ENCODE measurements around the gene NEDD9. TPM values are rescaled to one million over a fixed set of nuclear protein-coding genes. Genes with fewer than 3 reads are reported as not detected.

NEDD9 gene
- total RNA-seq, 4 donors from 2014 or later = 7.7 to 14.9 (median 10.9) TPM

DNA sequence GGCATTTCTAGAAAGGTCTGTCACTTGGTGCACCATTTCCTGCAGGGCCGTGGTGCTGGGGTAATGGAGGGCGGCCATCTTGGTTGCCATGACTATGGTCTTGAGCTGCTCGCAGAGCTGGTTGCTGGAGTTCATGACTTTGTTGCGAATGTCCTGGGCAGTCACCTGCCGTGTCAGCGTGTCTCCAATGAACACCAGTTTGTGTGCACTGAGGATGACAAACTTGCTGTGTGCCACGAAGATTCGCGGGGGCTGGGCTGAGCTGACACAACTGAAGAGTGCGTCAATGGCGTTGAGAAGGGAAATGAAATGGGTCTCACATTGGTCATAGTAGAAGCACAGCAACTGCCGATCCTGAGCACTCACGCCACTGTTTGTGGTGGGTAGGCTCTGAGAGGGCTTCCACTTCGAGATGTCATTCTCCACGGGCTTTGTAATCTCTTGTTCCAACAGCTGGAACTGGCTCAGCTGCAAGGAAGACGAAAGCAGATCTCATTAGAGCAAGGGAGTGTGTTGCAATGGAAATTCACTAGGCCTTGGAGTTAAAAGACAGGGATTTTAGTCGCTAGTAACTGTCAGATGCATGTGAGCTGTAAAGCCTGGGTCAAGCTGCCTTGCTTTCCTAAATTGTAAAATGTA is 47.1 kb downstream of the NEDD9 start:
- TF ChIP-seq, protein P1, sequence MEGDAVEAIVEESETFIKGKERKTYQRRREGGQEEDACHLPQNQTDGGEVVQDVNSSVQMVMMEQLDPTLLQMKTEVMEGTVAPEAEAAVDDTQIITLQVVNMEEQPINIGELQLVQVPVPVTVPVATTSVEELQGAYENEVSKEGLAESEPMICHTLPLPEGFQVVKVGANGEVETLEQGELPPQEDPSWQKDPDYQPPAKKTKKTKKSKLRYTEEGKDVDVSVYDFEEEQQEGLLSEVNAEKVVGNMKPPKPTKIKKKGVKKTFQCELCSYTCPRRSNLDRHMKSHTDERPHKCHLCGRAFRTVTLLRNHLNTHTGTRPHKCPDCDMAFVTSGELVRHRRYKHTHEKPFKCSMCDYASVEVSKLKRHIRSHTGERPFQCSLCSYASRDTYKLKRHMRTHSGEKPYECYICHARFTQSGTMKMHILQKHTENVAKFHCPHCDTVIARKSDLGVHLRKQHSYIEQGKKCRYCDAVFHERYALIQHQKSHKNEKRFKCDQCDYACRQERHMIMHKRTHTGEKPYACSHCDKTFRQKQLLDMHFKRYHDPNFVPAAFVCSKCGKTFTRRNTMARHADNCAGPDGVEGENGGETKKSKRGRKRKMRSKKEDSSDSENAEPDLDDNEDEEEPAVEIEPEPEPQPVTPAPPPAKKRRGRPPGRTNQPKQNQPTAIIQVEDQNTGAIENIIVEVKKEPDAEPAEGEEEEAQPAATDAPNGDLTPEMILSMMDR (IDR thresholded peaks at IDR 0.05) = no peak
- no peak for TF ChIP-seq POLR2A (IDR thresholded peaks at IDR 0.05)
- Histone ChIP-seq H3K27ac (no peak overlapping the region), H3K9me3 (no peaks in the 10 kb centered on the region), H3K36me3 (peaks cover under 1 to 66% (median 4%) of the 10 kb centered on the region in 3 donors), H3K27me3 (no peaks in the 10 kb centered on the region), H3K4me3 (no peak overlapping the region), H3K4me1 (no peaks in the 10 kb centered on the region)
- no peak for DNase-seq
- intact Hi-C loops (cut with DNase I) = no loop called here
- 87 to 90% methylated on average over 4 to 12 of the region's 17 CpGs for WGBS, 2 donors

DNA sequence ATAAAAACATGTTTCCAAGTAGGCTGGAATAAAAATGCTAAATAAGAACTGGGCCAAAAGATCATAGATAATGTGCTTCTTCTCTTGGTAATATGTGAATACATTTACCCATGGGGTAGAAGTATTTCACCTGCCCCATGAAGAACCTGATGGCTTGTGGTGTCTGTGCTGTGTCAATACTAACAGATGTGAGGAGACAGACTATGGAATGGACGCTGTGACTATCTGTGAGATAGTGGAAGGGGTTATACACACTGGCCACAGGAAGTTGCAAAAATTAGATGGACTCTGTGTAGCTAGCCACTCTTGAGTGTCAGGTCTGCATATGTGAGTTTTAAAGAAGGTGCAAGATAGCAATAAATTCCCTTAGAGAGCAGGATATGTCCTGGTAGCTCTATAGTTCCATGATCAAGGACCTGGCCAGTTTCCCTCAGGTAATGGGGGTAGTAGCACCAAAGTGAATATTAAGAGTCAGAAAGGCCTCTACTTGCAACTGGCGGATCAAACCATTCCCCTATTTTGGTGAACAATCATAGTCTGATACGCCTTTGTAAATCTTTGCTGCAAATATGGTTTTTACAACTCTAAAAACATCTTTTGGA is 48.6 kb downstream of the NEDD9 start:
- TF ChIP-seq, protein P1 (IDR thresholded peaks at IDR 0.05) = no peak
- no peaks in the 10 kb centered on the region for H3K4me1 ChIP-seq
- whole genome bisulfite sequencing, 2 donors = 94% methylated on average over 3 of the region's 3 CpGs
- DNase-seq = no peak
- intact Hi-C loops (cut with DNase I) = no loop called here
- H3K27me3 ChIP-seq = no peaks in the 10 kb centered on the region
- H3K4me3 ChIP-seq = no peak overlapping the region
- no peaks in the 10 kb centered on the region for H3K9me3 ChIP-seq
- no peak overlapping the region for H3K27ac ChIP-seq
- peaks cover 0 to 51% (median 4%) of the 10 kb centered on the region in 3 donors for H3K36me3 ChIP-seq

DNA sequence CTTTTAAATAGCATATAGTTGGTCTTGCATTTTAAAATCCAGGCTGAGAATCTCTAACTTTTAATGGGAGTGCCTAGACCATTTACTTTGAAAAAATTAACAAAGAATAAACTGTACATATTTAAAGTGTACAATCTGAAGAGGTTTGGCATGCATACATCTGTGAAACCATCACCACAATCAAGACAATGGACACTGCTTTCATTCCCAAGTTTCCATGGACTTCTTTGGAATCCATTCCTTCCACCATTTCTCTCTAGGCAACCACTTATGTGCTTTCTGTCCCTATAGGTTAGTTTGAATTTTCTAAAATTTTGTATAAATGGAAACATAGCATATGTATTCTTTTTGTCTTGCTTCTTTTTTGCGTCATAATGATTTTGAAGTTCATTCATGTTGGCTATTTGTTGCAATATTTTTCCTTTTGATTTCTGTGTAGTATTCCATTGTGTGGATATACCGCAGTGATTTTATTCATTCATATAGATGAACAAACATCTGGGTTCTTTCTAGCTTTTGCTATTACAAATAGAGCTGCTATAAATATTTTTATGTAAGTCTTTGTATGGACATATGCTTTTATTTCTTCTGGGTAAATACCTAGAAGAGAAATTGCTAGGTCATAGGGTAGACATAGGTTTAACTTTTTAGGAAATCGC is 50.9 kb downstream of the NEDD9 start:
- peaks cover 0 to 28% (median 4%) of the 10 kb centered on the region in 3 donors for H3K36me3 ChIP-seq
- no peaks in the 10 kb centered on the region for H3K9me3 ChIP-seq
- H3K4me1 ChIP-seq = no peaks in the 10 kb centered on the region
- no peak overlapping the region for H3K4me3 ChIP-seq
- DNase-seq = no peak
- no peak for TF ChIP-seq POLR2A (IDR thresholded peaks at IDR 0.05)
- TF ChIP-seq, protein P1 (IDR thresholded peaks at IDR 0.05) = no peak
- no peak overlapping the region for H3K27ac ChIP-seq
- H3K27me3 ChIP-seq = no peaks in the 10 kb centered on the region
- intact Hi-C loops (cut with DNase I) = no loop called here
- WGBS, 2 donors = 98% methylated on average over 3 of the region's 3 CpGs

DNA sequence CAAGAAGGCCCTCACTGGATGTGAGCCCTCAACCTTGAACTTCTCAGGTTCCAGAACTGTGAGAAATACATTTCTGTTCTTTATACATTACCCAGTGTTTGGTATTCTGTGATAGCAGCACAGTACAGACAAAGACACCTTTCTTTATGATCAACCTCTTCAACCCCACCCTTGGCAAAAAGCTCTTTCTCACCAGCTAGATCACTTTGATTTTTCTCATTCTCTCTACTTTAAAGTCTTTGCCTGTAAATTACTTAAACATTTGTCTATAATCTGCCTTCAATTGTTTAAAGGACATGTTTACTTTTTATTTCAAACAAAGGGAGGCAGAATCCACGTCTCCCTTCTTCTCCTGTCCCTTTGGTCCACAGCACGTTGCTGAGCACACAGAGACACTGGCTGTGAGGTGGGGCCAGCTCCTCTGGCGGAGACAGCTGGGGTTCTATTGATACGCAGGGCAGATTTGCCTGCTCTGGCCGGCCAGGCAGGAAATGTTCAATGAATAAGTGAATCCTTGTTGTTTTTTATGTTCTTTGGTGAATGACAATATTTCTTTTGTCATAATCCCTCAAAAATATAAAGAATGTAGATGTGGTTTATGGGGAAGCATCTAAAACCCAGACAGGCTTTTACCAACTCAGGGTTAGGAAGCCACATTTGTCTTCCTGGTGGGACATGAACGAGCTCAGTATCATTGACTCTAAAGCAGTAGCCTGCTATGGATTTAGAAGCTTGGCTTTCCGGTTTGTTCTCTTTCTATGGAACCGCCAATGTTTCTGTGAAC is 52.9 kb downstream of the NEDD9 start:
- WGBS, 2 donors = 69 to 75% methylated on average over 8 of the region's 8 CpGs
- H3K27me3 ChIP-seq = no peaks in the 10 kb centered on the region
- no peak for DNase-seq
- no peaks in the 10 kb centered on the region for H3K4me1 ChIP-seq
- intact Hi-C loops (cut with DNase I) = loop anchor here (10.0 kb wide), 1 partner anchor 315 kb away; no protein-coding TSS in a partner anchor
- H3K9me3 ChIP-seq = no peaks in the 10 kb centered on the region
- no peak overlapping the region for H3K4me3 ChIP-seq
- H3K36me3 ChIP-seq = peaks cover 0 to 10% (median 0%) of the 10 kb centered on the region in 3 donors
- TF ChIP-seq, protein P1 (IDR thresholded peaks at IDR 0.05) = no peak
- TF ChIP-seq POLR2A (IDR thresholded peaks at IDR 0.05) = no peak
- H3K27ac ChIP-seq = no peak overlapping the region

All from esophagus squamous epithelium (tissue), 5 donors.